HepG2 (cell line): ENCODE results near the gene TBX21. TPM values are rescaled to one million over a fixed set of nuclear protein-coding genes. Genes with fewer than 3 reads are reported as not detected.

ENCODE experiments used
- ATAC-seq: fragments of 200-7000 bp; cut with Tn5 transposase; 3 replicates; pipeline ENCODE4 v1.9.1; 2020; ENCODE audit warnings: mild to moderate bottlenecking, moderate library complexity
- BruUV-seq: library from RNA; stranded (reverse); fragments of 400-500 nt; replicated peaks from 2 replicates; lab custom pipeline; 2021; lab: Mats Ljungman, UMichigan
- CTCF ChIA-PET: fragments of 300-600 bp; formaldehyde crosslinking; extraction: SDS; loops from one replicate; lab custom pipeline; 2021; ENCODE audit warnings: low total read pairs, inconsistent platforms, low intra/inter-chr PET ratio; lab: Yijun Ruan, JAX
- POLR2A ChIA-PET: fragments of 350-600 bp; sonication (Branson Sonifier 250); formaldehyde crosslinking; loops from one replicate; lab custom pipeline; 2020; ENCODE audit warnings: antibody characterized with exemption, inconsistent platforms; lab: Yijun Ruan, JAX
- DNase-seq: peaks from one replicate; pipeline ENCODE4 v3.0.0-alpha.2; 2015; ENCODE audit warnings: low spot score
- FAIRE-seq: peaks from 3 replicates; lab custom pipeline; 2011; peaks lifted over from hg19 to GRCh38; lab: Jason Lieb, UNC
- H2AFZ ChIP-seq: one replicate; pipeline ENCODE4 v1.6.1; 2011; ENCODE audit warnings: low read length, inconsistent platforms
- H3K27ac ChIP-seq: fragments of 300-600 bp; 3 replicates; pipeline ENCODE4 v1.8.0; 2011; ENCODE audit warnings: mixed run types, mild to moderate bottlenecking, mixed read lengths, low read length, inconsistent platforms; ENCODE audit not compliant: insufficient read depth; ENCODE audit errors: extremely low read length
- H3K27me3 ChIP-seq, 2 experiments: fragments of 200-600 bp in 1 of 2; 2 replicates in 1 of 2; 3 replicates in 1 of 2; pipeline versions ENCODE4 v1.6.0 to v1.8.0; 2011; ENCODE audit warnings: low read length in 2 of 2, mild to moderate bottlenecking in 2 of 2, moderate library complexity in 2 of 2, inconsistent platforms in 1 of 2; ENCODE audit not compliant: insufficient read depth in 2 of 2, control insufficient read depth in 1 of 2
- H3K36me3 ChIP-seq, 2 experiments: fragments of 200-600 bp in 1 of 2; replicated peaks in 1 of 2; 2 replicates in 1 of 2; 3 replicates in 1 of 2; pipeline versions ENCODE4 v1.5.1 to v1.8.0; 2011; ENCODE audit warnings: low read length in 2 of 2, inconsistent platforms in 1 of 2; ENCODE audit not compliant: insufficient read depth in 2 of 2, control insufficient read depth in 1 of 2
- H3K4me1 ChIP-seq: 2 replicates; pipeline ENCODE4 v1.5.1; 2012; ENCODE audit warnings: low read length, inconsistent platforms; ENCODE audit not compliant: insufficient read depth
- H3K4me2 ChIP-seq: 2 replicates; pipeline ENCODE4 v1.6.0; 2011; ENCODE audit warnings: low read depth, low read length, inconsistent platforms
- H3K4me3 ChIP-seq, 3 experiments: fragments of 200-600 bp in 1 of 3; sonication (generic), shearing (Covaris generic) in 1 of 3; replicated peaks in 1 of 3; 2 replicates each; pipeline ENCODE4 v1.5.1; 2011 to 2016; ENCODE audit warnings: low read length in 3 of 3, inconsistent platforms in 2 of 3, low read depth in 2 of 3, mild to moderate bottlenecking in 2 of 3, control low read depth in 1 of 3, mixed read lengths in 1 of 3; ENCODE audit not compliant: insufficient read depth in 1 of 3
- H3K79me2 ChIP-seq: one replicate; pipeline ENCODE4 v1.6.1; 2011; ENCODE audit warnings: low read length, inconsistent platforms; ENCODE audit not compliant: insufficient read depth
- H3K9ac ChIP-seq: 2 replicates; pipeline ENCODE4 v1.6.0; 2011; ENCODE audit warnings: mild to moderate bottlenecking, low read depth, low read length, inconsistent platforms; ENCODE audit not compliant: insufficient read depth
- H3K9me3 ChIP-seq: 2 replicates; pipeline ENCODE4 v1.5.1; 2012; ENCODE audit warnings: mild to moderate bottlenecking, low read length
- H4K20me1 ChIP-seq: 2 replicates; pipeline ENCODE4 v1.6.0; 2011; ENCODE audit warnings: inconsistent platforms, mild to moderate bottlenecking, low read length, moderate library complexity; ENCODE audit not compliant: insufficient read depth
- ELF1 ChIP-seq: sonication (generic); formaldehyde crosslinking; IDR thresholded peaks from 2 replicates; pipeline ENCODE4 v1.4.0; 2020; ENCODE audit warnings: missing genetic modification reagents
- HOXA3 ChIP-seq: sonication (generic); formaldehyde crosslinking; IDR thresholded peaks from 2 replicates; pipeline ENCODE4 v1.5.0; 2020; ENCODE audit warnings: missing genetic modification reagents
- RFX1 ChIP-seq: fragments of 450-650 bp; IDR thresholded peaks from 2 replicates; pipeline ENCODE4 v1.6.1; 2017
- RFX5 ChIP-seq: IDR thresholded peaks from 2 replicates; pipeline ENCODE4 v1.6.1; 2011; ENCODE audit warnings: low read depth, low read length, improper control_type of control experiment
- SKIL ChIP-seq: sonication (generic); formaldehyde crosslinking; IDR thresholded peaks from 2 replicates; pipeline ENCODE4 v1.8.0; 2022; ENCODE audit warnings: missing genetic modification reagents, mild to moderate bottlenecking, moderate library complexity, borderline replicate concordance
- ZMYM3 ChIP-seq: sonication (generic); formaldehyde crosslinking; IDR thresholded peaks from 2 replicates; pipeline ENCODE4 v1.5.1; 2020; ENCODE audit warnings: mild to moderate bottlenecking, missing genetic modification reagents
- ZNF12 ChIP-seq: sonication (generic); formaldehyde crosslinking; IDR thresholded peaks from 2 replicates; pipeline ENCODE4 v1.5.0; 2020; ENCODE audit warnings: missing genetic modification reagents
- ZNF282 ChIP-seq: fragments of 450-650 bp; IDR thresholded peaks from 2 replicates; pipeline ENCODE4 v1.6.1; 2018; ENCODE audit not compliant: partially characterized antibody
- ZNF629 ChIP-seq: sonication (generic); formaldehyde crosslinking; conservative IDR thresholded peaks from 2 replicates; pipeline ENCODE4 v1.5.0; 2020; ENCODE audit warnings: missing genetic modification reagents
- ZNF772 ChIP-seq: sonication (generic); formaldehyde crosslinking; IDR thresholded peaks from 2 replicates; pipeline ENCODE4 v1.5.0; 2020; ENCODE audit warnings: mild to moderate bottlenecking, missing genetic modification reagents
- ZNF816 ChIP-seq: sonication (generic); formaldehyde crosslinking; IDR thresholded peaks from 2 replicates; pipeline ENCODE4 v1.8.0; 2022; ENCODE audit warnings: missing genetic modification reagents, mild to moderate bottlenecking, borderline replicate concordance
- ZNF883 ChIP-seq: sonication (generic); formaldehyde crosslinking; IDR thresholded peaks from 2 replicates; pipeline ENCODE4 v1.5.1; 2020; ENCODE audit warnings: mild to moderate bottlenecking, missing genetic modification reagents; ENCODE audit errors: not compliant biosample characterization
- WGBS: methylation state at CpG from one replicate; pipeline ENCODE4 v1.1.6; 2017; ENCODE audit warnings: low lambda C conversion rate; 5-methylcytosine and 5-hydroxymethylcytosine counted together
- in situ Hi-C: cut with HindIII; loops from 2 replicates; pipeline ENCODE4 v1.10.0; 2017; ENCODE audit warnings: low pct_unique_long_range_greater_than_20kb; ENCODE audit not compliant: extremely low pct_ligation_motif_present
- intact Hi-C: fragments of 100-400 bp; cut with micrococcal nuclease; formaldehyde crosslinking; loops from one replicate; pipeline ENCODE4 v1.10.0; 2022; ENCODE audit not compliant: unreplicated experiment
- polyA plus RNA-seq, 8 experiments: library from polyadenylated mRNA; depleted of rRNA in 3 of 8; stranded (reverse) in 7 of 8; unstranded in 1 of 8; fragments of >200 nt; fragmentation: Illumina TruSeq in 4 of 8; extraction: Trizol in 4 of 8; gene quantifications; 2 replicates each; pipeline versions ENCODE4 v1.2.1 to v1.2.3, GENCODE V29; 2011 to 2016; ENCODE audit warnings: low read depth in 4 of 8, missing spikeins in 1 of 8, mixed read lengths in 1 of 8; ENCODE audit not compliant: insufficient read depth in 1 of 8
- total RNA-seq, 5 experiments: library from RNA; depleted of rRNA; stranded (reverse); fragments of >200 nt; fragmentation: Illumina TruSeq; extraction: Trizol; gene quantifications; 2 replicates each; pipeline ENCODE4 v1.2.3, GENCODE V29; 2016; ENCODE audit warnings: low read depth in 1 of 5
- TF ChIP-seq, protein P1 (sequence below): IDR thresholded peaks from 2 replicates; pipeline ENCODE4 v1.6.1; 2018; ENCODE audit warnings: missing genetic modification reagents

The TBX21 gene
- total and polyA plus RNA-seq, 2 of the 13 experiments (the other 11 are each of a cell fraction or from before 2014, with no cell fraction given): not detected

DNA sequence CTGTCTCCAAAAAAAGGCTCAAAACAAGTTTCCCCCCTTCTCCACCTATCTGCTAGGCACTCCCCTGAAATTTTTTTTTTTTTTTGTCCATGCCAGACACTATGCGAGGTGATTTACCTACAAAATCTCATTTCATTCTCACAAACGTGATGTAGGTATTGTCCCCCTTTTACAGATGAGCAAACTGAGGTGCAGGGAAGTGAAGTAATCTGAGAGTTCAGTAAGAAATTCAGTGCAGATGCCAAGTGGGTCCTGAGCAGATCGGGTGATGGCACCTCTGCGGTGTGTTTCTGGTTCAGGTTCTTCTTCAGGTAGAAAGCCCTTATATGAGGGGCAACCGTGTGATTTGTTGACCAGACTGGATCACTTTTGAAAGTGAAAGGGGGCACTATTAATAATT lies 29.4 kb upstream of the TBX21 start:
- DNase-seq (no peak), ATAC-seq (no peak), FAIRE-seq (no peak)
- Histone ChIP-seq H3K27me3 (no peaks in the 10 kb centered on the region), H3K36me3 (peaks cover 0 to 1% of the 10 kb centered on the region in 2 experiments; a peak in 1 of 5 replicates), H3K9me3 (no peaks in the 10 kb centered on the region), H3K9ac (no peak overlapping the region), H3K27ac (no peak overlapping the region), H3K79me2 (no peaks in the 10 kb centered on the region), H2AFZ (no peak overlapping the region), H3K4me3 (no peak overlapping the region), H3K4me2 (no peak overlapping the region), H4K20me1 (no peaks in the 10 kb centered on the region), H3K4me1 (peaks cover 1% of the 10 kb centered on the region)
- CTCF ChIA-PET: no interaction called here
- intact Hi-C loops: no loop called here
- in situ Hi-C loops: no loop called here
- 85% methylated on average over 5 of the region's 5 CpGs for WGBS
- POLR2A ChIA-PET: no interaction called here
- no peak for TF ChIP-seq ZNF12 (CRISPR knock-in tag)
- TF ChIP-seq ZNF629 (CRISPR knock-in tag): peak; percentile 80
- no peak for TF ChIP-seq RFX1
- TF ChIP-seq ZNF816 (CRISPR knock-in tag): no peak
- no peak for TF ChIP-seq ZNF883 (CRISPR knock-in tag)
- TF ChIP-seq ELF1: no peak
- TF ChIP-seq ZMYM3: 0 out of 2 replicates have a peak, but pooled peaks have one; percentile 32
- TF ChIP-seq, all 625 proteins: peak for 2
- no TSS peak for BruUV-seq

GRCh38 chr17:47704116-47704515 lies 28.9 kb upstream of the TBX21 start:
- Histone ChIP-seq H3K4me2 (no peak overlapping the region), H3K27ac (no peak overlapping the region), H3K27me3 (no peaks in the 10 kb centered on the region), H3K9ac (no peak overlapping the region), H3K9me3 (no peaks in the 10 kb centered on the region), H3K4me1 (no peaks in the 10 kb centered on the region; the same call in 1 of the 2 replicates), H3K4me3 (no peak overlapping the region), H3K79me2 (no peaks in the 10 kb centered on the region), H4K20me1 (no peaks in the 10 kb centered on the region), H2AFZ (no peak overlapping the region), H3K36me3 (peaks cover 0 to 1% of the 10 kb centered on the region in 2 experiments; a peak in 1 of 5 replicates)
- FAIRE-seq: no peak
- in situ Hi-C loops (no loop called here), intact Hi-C loops (no loop called here)
- ChIA-PET POLR2A (no interaction called here), CTCF (no interaction called here)
- BruUV-seq: no TSS peak
- ATAC-seq: no peak
- WGBS: 82% methylated on average over 12 of the region's 14 CpGs
- DNase-seq: no peak
- TF ChIP-seq ZNF772 (CRISPR knock-in tag) (no peak), RFX5 (no peak), ZNF282 (no peak), HOXA3 (CRISPR knock-in tag) (no peak), SKIL (CRISPR knock-in tag) (no peak)
- TF ChIP-seq, protein P1, sequence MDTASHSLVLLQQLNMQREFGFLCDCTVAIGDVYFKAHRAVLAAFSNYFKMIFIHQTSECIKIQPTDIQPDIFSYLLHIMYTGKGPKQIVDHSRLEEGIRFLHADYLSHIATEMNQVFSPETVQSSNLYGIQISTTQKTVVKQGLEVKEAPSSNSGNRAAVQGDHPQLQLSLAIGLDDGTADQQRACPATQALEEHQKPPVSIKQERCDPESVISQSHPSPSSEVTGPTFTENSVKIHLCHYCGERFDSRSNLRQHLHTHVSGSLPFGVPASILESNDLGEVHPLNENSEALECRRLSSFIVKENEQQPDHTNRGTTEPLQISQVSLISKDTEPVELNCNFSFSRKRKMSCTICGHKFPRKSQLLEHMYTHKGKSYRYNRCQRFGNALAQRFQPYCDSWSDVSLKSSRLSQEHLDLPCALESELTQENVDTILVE (CRISPR knock-in tag): no peak
